Smooth muscle cell (in vitro differentiated cells): Measurements from ENCODE around the gene ANGEL1. TPM values are rescaled to one million over a fixed set of nuclear protein-coding genes. Genes with fewer than 3 reads are reported as not detected.

Experiments
- DNase-seq: peaks from one replicate; lab custom pipeline; 2025; ENCODE audit not compliant: unreplicated experiment; lab: John Stamatoyannopoulos, UW
- H2AFZ ChIP-seq: fragments of 200-600 bp; sonication (generic); 2 replicates; pipeline ENCODE4 v1.6.0; 2016; ENCODE audit warnings: antibody characterized with exemption, low read depth, mild to moderate bottlenecking
- H3F3A ChIP-seq: fragments of 200-600 bp; sonication (generic); 2 replicates; pipeline ENCODE4 v1.6.0; 2017; ENCODE audit warnings: antibody characterized with exemption, low read depth
- H3K27ac ChIP-seq: fragments of 200-600 bp; sonication (generic); 2 replicates; pipeline ENCODE4 v1.5.1; 2016; ENCODE audit warnings: low read depth, mild to moderate bottlenecking
- H3K27me3 ChIP-seq: fragments of 200-600 bp; sonication (generic); 2 replicates; pipeline ENCODE4 v1.6.1; 2016; ENCODE audit warnings: low read depth, mild to moderate bottlenecking
- H3K36me3 ChIP-seq: fragments of 200-600 bp; sonication (generic); 2 replicates; pipeline ENCODE4 v1.5.1; 2016; ENCODE audit warnings: low read depth
- H3K4me1 ChIP-seq: fragments of 200-600 bp; sonication (generic); 2 replicates; pipeline ENCODE4 v1.5.1; 2016; ENCODE audit warnings: low read depth
- H3K4me2 ChIP-seq: fragments of 200-600 bp; sonication (generic); 2 replicates; pipeline ENCODE4 v1.6.0; 2016; ENCODE audit warnings: mild to moderate bottlenecking
- H3K4me3 ChIP-seq: fragments of 200-600 bp; sonication (generic); 2 replicates; pipeline ENCODE4 v1.5.1; 2016; ENCODE audit warnings: mild to moderate bottlenecking
- H3K79me2 ChIP-seq: fragments of 200-600 bp; sonication (generic); 2 replicates; pipeline ENCODE4 v1.6.0; 2016; ENCODE audit warnings: low read depth, mild to moderate bottlenecking
- H3K9ac ChIP-seq: fragments of 200-600 bp; sonication (generic); 2 replicates; pipeline ENCODE4 v1.6.0; 2016; ENCODE audit warnings: low read depth
- H3K9me3 ChIP-seq: fragments of 200-600 bp; sonication (generic); replicated peaks from 2 replicates; pipeline ENCODE4 v1.5.1; 2016; ENCODE audit warnings: low read depth
- H4K20me1 ChIP-seq: fragments of 200-600 bp; sonication (generic); 2 replicates; pipeline ENCODE4 v1.6.0; 2016; ENCODE audit warnings: low read depth
- WGBS: methylation state at CpG from one replicate; pipeline ENCODE4 v1.1.7; 2016; ENCODE audit warnings: low lambda C conversion rate; 5-methylcytosine and 5-hydroxymethylcytosine counted together
- polyA plus RNA-seq: library from polyadenylated mRNA; unstranded; fragments of >200 nt; fragmentation: Nextera tagmentation; extraction: Ambion mirVana; gene quantifications from 2 replicates; pipeline ENCODE4 v1.2.1, GENCODE V29; 2016
- total RNA-seq: library from RNA; depleted of rRNA; stranded (reverse); fragments of >200 nt; gene quantifications from 2 replicates; pipeline ENCODE4 v1.2.3, GENCODE V29; 2014
- TF ChIP-seq, protein P1 (sequence below): fragments of 200-600 bp; sonication (generic); IDR thresholded peaks from 2 replicates; pipeline ENCODE4 v1.5.1; 2017; ENCODE audit warnings: borderline replicate concordance, mild to moderate bottlenecking, antibody characterized with exemption; ENCODE audit not compliant: insufficient read depth, poor library complexity, severe bottlenecking

Gene ANGEL1
- total and polyA plus RNA-seq, 2 experiments from 2014 or later = 8.4 to 20.4 TPM

DNA sequence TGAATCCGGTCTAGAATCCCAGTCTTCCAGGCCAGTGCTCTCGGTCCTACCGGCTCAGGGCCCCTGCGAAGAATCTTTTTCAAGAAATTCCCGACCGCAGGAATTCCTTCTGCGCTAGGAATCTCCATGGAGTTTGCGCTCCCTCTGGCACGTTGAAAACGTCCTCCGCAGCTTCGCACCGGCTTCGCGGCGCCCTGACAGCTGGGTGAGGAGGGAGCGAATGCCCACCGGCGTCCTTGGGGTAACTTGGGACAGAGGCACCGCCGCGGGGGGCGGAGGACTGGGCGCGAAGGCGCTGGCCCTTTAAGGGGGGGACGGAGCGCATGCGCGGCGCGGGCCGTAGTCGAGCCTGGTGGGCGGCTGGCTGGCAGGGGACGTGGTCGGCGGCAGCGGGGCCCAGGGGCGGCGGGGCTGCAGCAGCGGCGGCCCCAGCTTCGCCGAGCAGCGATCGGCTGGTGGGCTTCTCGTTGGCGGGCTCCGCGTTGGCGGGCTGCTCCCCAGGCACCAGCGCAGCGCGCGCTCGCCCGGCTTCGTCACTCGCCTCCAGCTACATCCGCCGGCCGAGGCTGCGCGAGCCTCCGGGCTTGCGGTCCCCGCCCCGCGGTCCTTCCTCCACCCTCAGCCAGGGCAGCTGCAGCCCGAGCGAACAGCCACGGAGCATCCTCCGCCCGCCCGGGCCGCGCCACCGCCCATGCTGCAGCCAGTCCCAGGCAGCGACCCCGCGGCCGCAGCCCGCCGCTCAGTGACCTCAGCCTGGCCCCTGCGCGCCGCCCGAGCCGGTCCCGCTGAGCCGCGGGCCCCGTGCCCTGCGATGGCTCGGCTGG is 51.3 kb downstream of the ANGEL1 start, which contains the start of gene VASH1:
Gene VASH1, plus strand, starts transcription at position 333 of the 824 bp plus-strand sequence. CDS start 1,354 bp downstream, outside the sequence.
- 0% methylated on average over 57 of the region's 96 CpGs for WGBS
- H4K20me1 ChIP-seq = peaks cover 27% of the 10 kb centered on the region
- H3K27ac ChIP-seq = peak within 1 kb of the TSS; percentile 95

DNA sequence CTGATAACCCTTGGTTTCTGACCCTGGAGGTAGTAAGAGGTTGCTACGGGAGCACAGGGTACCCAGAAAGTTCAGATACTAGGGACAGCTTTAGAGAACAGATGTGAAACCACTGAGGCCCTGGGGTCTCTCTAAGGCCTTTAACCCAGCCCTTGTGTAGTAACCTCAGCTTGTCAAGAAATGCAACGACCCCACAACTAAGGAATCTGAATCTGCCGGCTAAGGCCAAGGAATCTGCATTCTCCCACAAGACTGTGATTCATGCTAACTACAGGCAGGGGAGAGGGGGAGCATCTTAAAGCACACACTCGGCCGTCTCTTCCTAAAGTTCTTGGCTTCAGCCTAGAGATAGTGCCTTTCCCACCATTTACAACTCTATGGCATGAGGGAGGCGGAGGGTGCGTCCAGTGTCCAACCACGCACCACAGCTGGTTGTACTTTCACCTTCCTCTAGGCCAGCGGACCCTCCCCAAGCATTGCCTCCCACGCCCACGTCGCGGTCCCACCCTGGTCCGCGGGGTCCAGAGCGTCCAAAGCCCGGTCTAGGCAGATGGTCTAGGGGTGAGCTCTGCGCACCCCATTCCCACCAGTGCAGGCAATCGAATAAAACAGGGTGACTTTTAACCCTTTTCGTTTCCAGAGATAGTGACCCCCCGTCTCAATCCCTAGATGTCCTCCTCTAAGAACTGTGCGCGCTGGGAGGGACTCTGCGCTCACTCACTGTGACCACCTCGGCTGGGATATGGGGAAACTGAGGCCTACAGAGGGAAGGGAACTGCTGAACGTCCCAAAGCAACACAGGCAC is 52.1 kb downstream of the ANGEL1 start:
- Histone ChIP-seq H3K4me2 (peak overlapping the region; percentile 84), H3K36me3 (no peaks in the 10 kb centered on the region), H3F3A (peaks cover 6% of the 10 kb centered on the region), H3K27me3 (no peaks in the 10 kb centered on the region), H3K27ac (peak overlapping the region; percentile 95), H3K79me2 (peaks cover 38% of the 10 kb centered on the region), H3K4me3 (peak overlapping the region; percentile 94), H4K20me1 (peaks cover 23% of the 10 kb centered on the region), H2AFZ (peak overlapping the region; percentile 88), H3K4me1 (peaks cover 17% of the 10 kb centered on the region), H3K9me3 (no peaks in the 10 kb centered on the region), H3K9ac (peak overlapping the region; percentile 97)
- 52% methylated on average over 26 of the region's 26 CpGs for WGBS
- TF ChIP-seq, protein P1, sequence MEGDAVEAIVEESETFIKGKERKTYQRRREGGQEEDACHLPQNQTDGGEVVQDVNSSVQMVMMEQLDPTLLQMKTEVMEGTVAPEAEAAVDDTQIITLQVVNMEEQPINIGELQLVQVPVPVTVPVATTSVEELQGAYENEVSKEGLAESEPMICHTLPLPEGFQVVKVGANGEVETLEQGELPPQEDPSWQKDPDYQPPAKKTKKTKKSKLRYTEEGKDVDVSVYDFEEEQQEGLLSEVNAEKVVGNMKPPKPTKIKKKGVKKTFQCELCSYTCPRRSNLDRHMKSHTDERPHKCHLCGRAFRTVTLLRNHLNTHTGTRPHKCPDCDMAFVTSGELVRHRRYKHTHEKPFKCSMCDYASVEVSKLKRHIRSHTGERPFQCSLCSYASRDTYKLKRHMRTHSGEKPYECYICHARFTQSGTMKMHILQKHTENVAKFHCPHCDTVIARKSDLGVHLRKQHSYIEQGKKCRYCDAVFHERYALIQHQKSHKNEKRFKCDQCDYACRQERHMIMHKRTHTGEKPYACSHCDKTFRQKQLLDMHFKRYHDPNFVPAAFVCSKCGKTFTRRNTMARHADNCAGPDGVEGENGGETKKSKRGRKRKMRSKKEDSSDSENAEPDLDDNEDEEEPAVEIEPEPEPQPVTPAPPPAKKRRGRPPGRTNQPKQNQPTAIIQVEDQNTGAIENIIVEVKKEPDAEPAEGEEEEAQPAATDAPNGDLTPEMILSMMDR = no peak
- DNase-seq = no peak

More for the DNA sequence above, 51.3 kb downstream of the ANGEL1 start, which contains the start of gene VASH1:
- Histone ChIP-seq H2AFZ (peak within 1 kb of the TSS; percentile 88), H3K4me3 (peak within 1 kb of the TSS; percentile 94), H3K27me3 (no peaks in the 10 kb centered on the region), H3K9ac (peak within 1 kb of the TSS; percentile 97), H3K4me1 (peaks cover 17% of the 10 kb centered on the region), H3K36me3 (no peaks in the 10 kb centered on the region), H3K9me3 (no peaks in the 10 kb centered on the region), H3K79me2 (peaks cover 46% of the 10 kb centered on the region), H3K4me2 (peak within 1 kb of the TSS; percentile 84), H3F3A (peaks cover 6% of the 10 kb centered on the region)
- TF ChIP-seq, protein P1 = no peak
- DNase-seq = peak; percentile 71

DNA sequence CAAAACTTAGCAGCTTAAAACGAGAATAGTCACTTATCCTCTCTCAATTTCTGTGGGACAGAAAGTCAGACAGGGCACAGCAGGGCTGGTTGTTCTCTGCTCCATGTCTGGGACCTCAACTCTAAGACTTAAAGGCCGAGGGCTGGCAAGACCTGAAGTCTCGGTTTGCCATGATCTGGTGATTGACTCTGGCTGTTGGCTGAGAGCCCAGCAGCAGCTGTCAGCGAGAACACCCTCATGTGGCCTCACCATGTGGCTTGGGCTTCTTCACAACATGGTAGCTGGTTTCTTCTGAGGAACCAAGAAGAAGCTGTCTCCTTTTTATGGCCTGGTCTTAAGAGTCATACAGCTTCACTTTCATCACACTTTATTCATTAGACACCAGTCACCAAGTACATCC is 53.1 kb downstream of the ANGEL1 start:
- DNase-seq = no peak
- no peaks in the 10 kb centered on the region for H3K36me3 ChIP-seq

More for the DNA sequence above, 53.1 kb downstream of the ANGEL1 start:
- Histone ChIP-seq H3K4me1 (peaks cover 17% of the 10 kb centered on the region), H3K27me3 (no peaks in the 10 kb centered on the region), H3K4me2 (peak overlapping the region; percentile 84), H3K9ac (no peak overlapping the region), H3K79me2 (peaks cover 29% of the 10 kb centered on the region), H3K27ac (peak overlapping the region; percentile 95), H3K9me3 (no peaks in the 10 kb centered on the region), H2AFZ (no peak overlapping the region), H3K4me3 (no peak overlapping the region), H4K20me1 (peaks cover 18% of the 10 kb centered on the region), H3F3A (peaks cover 6% of the 10 kb centered on the region)
- TF ChIP-seq, protein P1 = no peak
- 85% methylated on average over 4 of the region's 4 CpGs for WGBS
